ENCODE results near the gene PANX2. TPM values are rescaled to one million over a fixed set of nuclear protein-coding genes. Genes with fewer than 3 reads are reported as not detected.

Gene PANX2
- total and polyA plus RNA-seq, 9 of the 15 experiments (the other 6 are each of a cell fraction or from before 2014, with no cell fraction given) = 0.01 to 3.9 (median 0.67) TPM; not detected in 1

DNA sequence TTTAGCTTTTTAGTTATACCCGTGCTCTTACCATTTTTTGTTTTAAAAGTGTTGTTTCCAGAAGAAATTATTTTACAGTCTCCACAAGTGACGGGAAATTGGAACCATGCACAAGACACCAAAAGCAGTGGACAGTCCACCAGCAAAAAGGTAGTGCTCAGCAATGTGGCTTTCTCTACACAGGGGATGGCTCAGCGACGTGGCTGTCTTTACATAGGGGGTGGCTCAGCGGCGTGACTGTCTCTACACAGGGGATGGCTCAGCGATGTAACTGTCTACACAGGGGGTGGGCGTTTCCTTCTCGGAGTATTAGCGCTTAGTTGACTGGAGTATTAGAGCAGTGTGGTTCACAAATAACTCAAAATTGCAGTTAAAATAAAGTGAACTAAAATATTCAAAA is 36.0 kb upstream of the PANX2 start:
- intact Hi-C loops (cut with micrococcal nuclease) = no loop called here
- FAIRE-seq (no peak), DNase-seq (ENCODE audit: extremely low read depth in 1 of 4, low spot score in 3 of 4) (no peak), ATAC-seq (no peak)
- Histone ChIP-seq H3K27ac (ENCODE audit: extremely low read depth, low read depth, low read length) (no peak overlapping the region), H3K27me3 (ENCODE audit: control insufficient read depth in 2 of 2, insufficient read depth in 2 of 2, low read length in 2 of 2) (no peaks in the 10 kb centered on the region; a peak in 1 of 5 replicates), H3K4me2 (ENCODE audit: insufficient read depth, low read length) (no peak overlapping the region), H2AFZ (ENCODE audit: low read depth, low read length) (no peak overlapping the region), H3K4me3 (no peak overlapping the region), H3K79me2 (ENCODE audit: control insufficient read depth, insufficient read depth, low read length) (no peaks in the 10 kb centered on the region), H3K9me3 (replicated peaks; ENCODE audit: control insufficient read depth, insufficient read depth, low read depth, low read length) (no peaks in the 10 kb centered on the region), H3K9ac (ENCODE audit: insufficient read depth in 1 of 2, low read depth in 2 of 2, low read length in 2 of 2) (no peak overlapping the region), H4K20me1 (replicated peaks; ENCODE audit: control insufficient read depth, insufficient read depth, low read length) (no peaks in the 10 kb centered on the region), H3K36me3 (ENCODE audit: control insufficient read depth, insufficient read depth, low read length) (no peaks in the 10 kb centered on the region), H3K9me1 (ENCODE audit: control insufficient read depth, insufficient read depth, low read length) (no peaks in the 10 kb centered on the region), H3K4me1 (replicated peaks in 1 of 2; ENCODE audit: control insufficient read depth in 2 of 2, insufficient read depth in 2 of 2, low read length in 2 of 2) (no peaks in the 10 kb centered on the region)
- BruUV-seq (replicated peaks) = no TSS peak
- in situ Hi-C loops (cut with MboI) = no loop called here
- ChIA-PET POLR2A (no interaction called here), CTCF (ENCODE audit: low intra/inter-chr PET ratio) (no interaction called here)
- WGBS (ENCODE audit: insufficient coverage, low coverage, missing lambda C conversion rate) = 57% methylated on average over 10 of the region's 10 CpGs
- TF ChIP-seq CTBP1 (IDR thresholded peaks at IDR 0.05; ENCODE audit: borderline replicate concordance) (no peak), ILK (tag; IDR thresholded peaks at IDR 0.05; ENCODE audit: borderline replicate concordance, low read depth) (no peak), POLR3G (IDR thresholded peaks at IDR 0.05; ENCODE audit: extremely low read depth, insufficient read length, insufficient replicate concordance) (no peak), SPI1 (IDR thresholded peaks at IDR 0.05; ENCODE audit: borderline replicate concordance, low read depth, low read length) (no peak), HEY1 (CRISPR knock-in tag; IDR thresholded peaks at IDR 0.05; ENCODE audit: borderline replicate concordance) (no peak), MCM2 (IDR thresholded peaks at IDR 0.05; ENCODE audit: low read depth) (no peak), PTTG1 (tag; IDR thresholded peaks at IDR 0.05; ENCODE audit: low read depth) (no peak), RBM34 (IDR thresholded peaks at IDR 0.05; ENCODE audit: borderline replicate concordance, insufficient read depth, low read length) (no peak), BDP1 (IDR thresholded peaks at IDR 0.05; ENCODE audit: insufficient read depth, insufficient read length) (no peak)
- TF ChIP-seq, protein P1, sequence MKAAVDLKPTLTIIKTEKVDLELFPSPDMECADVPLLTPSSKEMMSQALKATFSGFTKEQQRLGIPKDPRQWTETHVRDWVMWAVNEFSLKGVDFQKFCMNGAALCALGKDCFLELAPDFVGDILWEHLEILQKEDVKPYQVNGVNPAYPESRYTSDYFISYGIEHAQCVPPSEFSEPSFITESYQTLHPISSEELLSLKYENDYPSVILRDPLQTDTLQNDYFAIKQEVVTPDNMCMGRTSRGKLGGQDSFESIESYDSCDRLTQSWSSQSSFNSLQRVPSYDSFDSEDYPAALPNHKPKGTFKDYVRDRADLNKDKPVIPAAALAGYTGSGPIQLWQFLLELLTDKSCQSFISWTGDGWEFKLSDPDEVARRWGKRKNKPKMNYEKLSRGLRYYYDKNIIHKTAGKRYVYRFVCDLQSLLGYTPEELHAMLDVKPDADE (conservative IDR thresholded peaks at IDR 0.05; ENCODE audit: control insufficient read depth, low read depth, low read length) = no peak
- TF ChIP-seq, protein P2, sequence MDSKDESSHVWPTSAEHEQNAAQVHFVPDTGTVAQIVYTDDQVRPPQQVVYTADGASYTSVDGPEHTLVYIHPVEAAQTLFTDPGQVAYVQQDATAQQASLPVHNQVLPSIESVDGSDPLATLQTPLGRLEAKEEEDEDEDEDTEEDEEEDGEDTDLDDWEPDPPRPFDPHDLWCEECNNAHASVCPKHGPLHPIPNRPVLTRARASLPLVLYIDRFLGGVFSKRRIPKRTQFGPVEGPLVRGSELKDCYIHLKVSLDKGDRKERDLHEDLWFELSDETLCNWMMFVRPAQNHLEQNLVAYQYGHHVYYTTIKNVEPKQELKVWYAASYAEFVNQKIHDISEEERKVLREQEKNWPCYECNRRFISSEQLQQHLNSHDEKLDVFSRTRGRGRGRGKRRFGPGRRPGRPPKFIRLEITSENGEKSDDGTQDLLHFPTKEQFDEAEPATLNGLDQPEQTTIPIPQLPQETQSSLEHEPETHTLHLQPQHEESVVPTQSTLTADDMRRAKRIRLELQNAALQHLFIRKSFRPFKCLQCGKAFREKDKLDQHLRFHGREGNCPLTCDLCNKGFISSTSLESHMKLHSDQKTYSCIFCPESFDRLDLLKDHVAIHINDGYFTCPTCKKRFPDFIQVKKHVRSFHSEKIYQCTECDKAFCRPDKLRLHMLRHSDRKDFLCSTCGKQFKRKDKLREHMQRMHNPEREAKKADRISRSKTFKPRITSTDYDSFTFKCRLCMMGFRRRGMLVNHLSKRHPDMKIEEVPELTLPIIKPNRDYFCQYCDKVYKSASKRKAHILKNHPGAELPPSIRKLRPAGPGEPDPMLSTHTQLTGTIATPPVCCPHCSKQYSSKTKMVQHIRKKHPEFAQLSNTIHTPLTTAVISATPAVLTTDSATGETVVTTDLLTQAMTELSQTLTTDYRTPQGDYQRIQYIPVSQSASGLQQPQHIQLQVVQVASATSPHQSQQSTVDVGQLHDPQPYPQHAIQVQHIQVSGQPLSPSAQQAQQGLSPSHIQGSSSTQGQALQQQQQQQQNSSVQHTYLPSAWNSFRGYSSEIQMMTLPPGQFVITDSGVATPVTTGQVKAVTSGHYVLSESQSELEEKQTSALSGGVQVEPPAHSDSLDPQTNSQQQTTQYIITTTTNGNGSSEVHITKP (IDR thresholded peaks at IDR 0.05; ENCODE audit: partially characterized antibody) = no peak
- TF ChIP-seq, protein P3, sequence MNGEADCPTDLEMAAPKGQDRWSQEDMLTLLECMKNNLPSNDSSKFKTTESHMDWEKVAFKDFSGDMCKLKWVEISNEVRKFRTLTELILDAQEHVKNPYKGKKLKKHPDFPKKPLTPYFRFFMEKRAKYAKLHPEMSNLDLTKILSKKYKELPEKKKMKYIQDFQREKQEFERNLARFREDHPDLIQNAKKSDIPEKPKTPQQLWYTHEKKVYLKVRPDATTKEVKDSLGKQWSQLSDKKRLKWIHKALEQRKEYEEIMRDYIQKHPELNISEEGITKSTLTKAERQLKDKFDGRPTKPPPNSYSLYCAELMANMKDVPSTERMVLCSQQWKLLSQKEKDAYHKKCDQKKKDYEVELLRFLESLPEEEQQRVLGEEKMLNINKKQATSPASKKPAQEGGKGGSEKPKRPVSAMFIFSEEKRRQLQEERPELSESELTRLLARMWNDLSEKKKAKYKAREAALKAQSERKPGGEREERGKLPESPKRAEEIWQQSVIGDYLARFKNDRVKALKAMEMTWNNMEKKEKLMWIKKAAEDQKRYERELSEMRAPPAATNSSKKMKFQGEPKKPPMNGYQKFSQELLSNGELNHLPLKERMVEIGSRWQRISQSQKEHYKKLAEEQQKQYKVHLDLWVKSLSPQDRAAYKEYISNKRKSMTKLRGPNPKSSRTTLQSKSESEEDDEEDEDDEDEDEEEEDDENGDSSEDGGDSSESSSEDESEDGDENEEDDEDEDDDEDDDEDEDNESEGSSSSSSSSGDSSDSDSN (IDR thresholded peaks at IDR 0.05; ENCODE audit: borderline replicate concordance in 1 of 2, low read depth in 2 of 2, low read length in 2 of 2) = no peak
